HG03139 (cell line): Measurements from ENCODE around the gene TRIM43B.
"Not testable (repeated sequence)": the region's sequence is repeated elsewhere in the genome, so short reads cannot be mapped to it uniquely, and the experiment has no call there.

Experiments
- ATAC-seq: cut with Tn5 transposase; IDR thresholded peaks from one replicate; pipeline ENCODE4 v1.9.1; 2021; ENCODE audit not compliant: unreplicated experiment

TRIM43B gene

GRCh38 chr2:95434507-95435076 lies 50.0 kb downstream of the TRIM43B start:
- ATAC-seq: not testable (repeated sequence)

GRCh38 chr2:95433973-95434372 lies 50.6 kb downstream of the TRIM43B start:
- ATAC-seq: not testable (repeated sequence)

- not testable (repeated sequence) for ATAC-seq
Measured at GRCh38 chr2:95433373-95433772, 51.2 kb downstream of the TRIM43B start.

- ATAC-seq: not testable (repeated sequence)
Measured at GRCh38 chr2:95429748-95430467, 54.6 kb downstream of the TRIM43B start.

- not testable (repeated sequence) for ATAC-seq
Measured at GRCh38 chr2:95427196-95427867, 57.2 kb downstream of the TRIM43B start.
